Neural cell (in vitro differentiated cells): Measurements from ENCODE around the gene CFAP210. TPM values are rescaled to one million over a fixed set of nuclear protein-coding genes. Genes with fewer than 3 reads are reported as not detected.

ENCODE experiments used
- H2AFZ ChIP-seq: fragments of 200-600, 300-800 bp; sonication (generic), shearing (Covaris generic); 2 replicates; pipeline ENCODE4 v1.6.0; 2014; ENCODE audit warnings: low read depth, mild to moderate bottlenecking, antibody characterized with exemption, low read length, moderate library complexity
- H3F3A ChIP-seq: fragments of 200-600 bp; shearing (Covaris generic); 2 replicates; pipeline ENCODE4 v1.6.1; 2016; ENCODE audit warnings: mild to moderate bottlenecking, moderate library complexity, mixed read lengths, antibody characterized with exemption, low read length; ENCODE audit not compliant: insufficient read depth, poor library complexity, severe bottlenecking
- H3K27ac ChIP-seq: fragments of 200-600, 300-800 bp; sonication (generic), shearing (Covaris generic); 2 replicates; pipeline ENCODE4 v1.5.1; 2014; ENCODE audit warnings: mild to moderate bottlenecking, low read length, moderate library complexity
- H3K27me3 ChIP-seq: fragments of 300-800, 200-600 bp; sonication (generic), shearing (Covaris generic); 2 replicates; pipeline ENCODE4 v1.6.0; 2014; ENCODE audit warnings: mild to moderate bottlenecking, low read depth, low read length, moderate library complexity; ENCODE audit not compliant: insufficient read depth
- H3K36me3 ChIP-seq: fragments of 300-800, 200-600 bp; sonication (generic), shearing (Covaris generic); 2 replicates; pipeline ENCODE4 v1.5.1; 2014; ENCODE audit warnings: mild to moderate bottlenecking, antibody characterized with exemption, low read length, moderate library complexity; ENCODE audit not compliant: insufficient read depth
- H3K4me2 ChIP-seq: fragments of 300-800, 200-600 bp; sonication (generic), shearing (Covaris generic); 2 replicates; pipeline ENCODE4 v1.6.0; 2014; ENCODE audit warnings: mild to moderate bottlenecking, low read length
- H3K4me3 ChIP-seq: fragments of 300-800, 200-600 bp; sonication (generic), shearing (Covaris generic); 2 replicates; pipeline ENCODE4 v1.5.1; 2014; ENCODE audit warnings: mild to moderate bottlenecking, low read length, moderate library complexity
- H3K79me2 ChIP-seq: fragments of 200-600 bp; shearing (Covaris generic); replicated peaks from 2 replicates; pipeline ENCODE4 v1.6.0; 2014; ENCODE audit warnings: mild to moderate bottlenecking, low read length, moderate library complexity; ENCODE audit not compliant: insufficient read depth
- H3K9ac ChIP-seq: fragments of 300-800, 200-600 bp; sonication (generic), shearing (Covaris generic); 2 replicates; pipeline ENCODE4 v1.6.1; 2016; ENCODE audit warnings: mild to moderate bottlenecking, low read length, mixed read lengths
- H3K9me2 ChIP-seq: fragments of 200-600 bp; shearing (Covaris generic); 2 replicates; pipeline ENCODE4 v1.6.1; 2016; ENCODE audit warnings: mild to moderate bottlenecking, low read length, mixed read lengths; ENCODE audit not compliant: insufficient read depth
- H3K9me3 ChIP-seq: fragments of 200-600, 300-800 bp; sonication (generic), shearing (Covaris generic); 2 replicates; pipeline ENCODE4 v1.6.1; 2016; ENCODE audit warnings: mild to moderate bottlenecking, mixed run types, low read length, moderate library complexity, mixed read lengths
- H4K20me1 ChIP-seq: fragments of 200-600 bp; shearing (Covaris generic); 2 replicates; pipeline ENCODE4 v1.6.1; 2016; ENCODE audit warnings: mild to moderate bottlenecking, mixed run types; ENCODE audit not compliant: insufficient read depth
- CTCF ChIP-seq: fragments of 450-650 bp; IDR thresholded peaks from 2 replicates; pipeline ENCODE4 v1.5.1; 2014; ENCODE audit warnings: antibody characterized with exemption, mild to moderate bottlenecking, moderate library complexity; ENCODE audit not compliant: poor library complexity, severe bottlenecking
- EP300 ChIP-seq: fragments of 450-650 bp; conservative IDR thresholded peaks from 2 replicates; pipeline ENCODE4 v1.6.1; 2014; ENCODE audit warnings: antibody characterized with exemption, mild to moderate bottlenecking, moderate library complexity; ENCODE audit not compliant: poor library complexity, severe bottlenecking
- EZH2 ChIP-seq: fragments of 200-600, 300-800 bp; shearing (Covaris generic), sonication (generic); IDR thresholded peaks from 2 replicates; pipeline ENCODE4 v1.6.1; 2014; ENCODE audit warnings: antibody characterized with exemption, low read length, borderline replicate concordance, mild to moderate bottlenecking; ENCODE audit not compliant: insufficient read depth, poor library complexity, severe bottlenecking
- MXI1 ChIP-seq: fragments of 450-650 bp; conservative IDR thresholded peaks from 2 replicates; pipeline ENCODE4 v1.6.1; 2014; ENCODE audit warnings: antibody characterized with exemption, mild to moderate bottlenecking; ENCODE audit not compliant: poor library complexity, severe bottlenecking
- POLR2AphosphoS5 ChIP-seq: IDR thresholded peaks from 2 replicates; pipeline ENCODE4 v1.6.1; 2012
- RAD21 ChIP-seq: fragments of 450-650 bp; conservative IDR thresholded peaks from 2 replicates; pipeline ENCODE4 v1.6.1; 2014; ENCODE audit warnings: antibody characterized with exemption, mild to moderate bottlenecking, moderate library complexity
- REST ChIP-seq: IDR thresholded peaks from 2 replicates; pipeline ENCODE4 v1.6.1; 2012; ENCODE audit warnings: borderline replicate concordance
- SMC3 ChIP-seq: fragments of 450-650 bp; conservative IDR thresholded peaks from 2 replicates; pipeline ENCODE4 v1.6.1; 2014; ENCODE audit warnings: antibody characterized with exemption, mild to moderate bottlenecking, moderate library complexity; ENCODE audit not compliant: poor library complexity
- TAF1 ChIP-seq: IDR thresholded peaks from 2 replicates; pipeline ENCODE4 v1.6.1; 2012; ENCODE audit warnings: low read depth
- polyA plus RNA-seq: library from polyadenylated mRNA; depleted of rRNA; stranded (reverse); fragments of >200 nt; gene quantifications from 2 replicates; pipeline ENCODE4 v1.2.3, GENCODE V29; 2014

CFAP210 gene
- polyA plus RNA-seq, 1 donor from 2014 or later = 0.20 TPM

- Histone ChIP-seq H3K27me3 (no peaks in the 10 kb centered on the region), H3K9me2 (no peaks in the 10 kb centered on the region), H3K9ac (no peak overlapping the region), H3K36me3 (no peaks in the 10 kb centered on the region), H3K27ac (no peak overlapping the region), H3K79me2 (no peaks in the 10 kb centered on the region), H3K9me3 (no peaks in the 10 kb centered on the region), H2AFZ (no peak overlapping the region), H3K4me2 (no peak overlapping the region), H3F3A (no peaks in the 10 kb centered on the region), H3K4me3 (no peak overlapping the region), H4K20me1 (no peaks in the 10 kb centered on the region)
- no peak for TF ChIP-seq SMC3
- no peak for TF ChIP-seq TAF1
- no peak for TF ChIP-seq REST
- no peak for TF ChIP-seq EZH2
- TF ChIP-seq EP300 = no peak
- no peak for TF ChIP-seq RAD21
- TF ChIP-seq CTCF = no peak
- TF ChIP-seq MXI1 = no peak
- no peak for TF ChIP-seq POLR2AphosphoS5
These were observed 20.5 kb upstream of the CFAP210 start for GRCh38 chr2:169714699-169715098.

GRCh38 chr2:169713331-169713730 is 19.1 kb upstream of the CFAP210 start:
- TF ChIP-seq TAF1 (no peak), POLR2AphosphoS5 (no peak), EZH2 (no peak), SMC3 (no peak), EP300 (no peak), REST (no peak), MXI1 (no peak), CTCF (no peak), RAD21 (no peak)
- Histone ChIP-seq H3K27ac (no peak overlapping the region), H2AFZ (no peak overlapping the region), H3K4me3 (no peak overlapping the region), H3K27me3 (no peaks in the 10 kb centered on the region), H4K20me1 (no peaks in the 10 kb centered on the region), H3K9me3 (no peaks in the 10 kb centered on the region), H3K79me2 (no peaks in the 10 kb centered on the region), H3F3A (no peaks in the 10 kb centered on the region), H3K4me2 (no peak overlapping the region), H3K36me3 (no peaks in the 10 kb centered on the region), H3K9ac (no peak overlapping the region), H3K9me2 (no peaks in the 10 kb centered on the region)
